BE2C (cell line): Measurements from ENCODE around the gene KCNC4.

Experiments
- DNase-seq: peaks from one replicate; pipeline ENCODE4 v3.0.0-alpha.2; 2020
- H3K27me3 ChIP-seq: fragments of 250-450 bp; sonication (Bioruptor Pico); 2 replicates; pipeline ENCODE4 v1.5.1; 2020; ENCODE audit warnings: mild to moderate bottlenecking
- H3K36me3 ChIP-seq: fragments of 250-450 bp; sonication (Bioruptor Pico); 2 replicates; pipeline ENCODE4 v1.5.1; 2020; ENCODE audit warnings: mild to moderate bottlenecking
- H3K4me1 ChIP-seq: fragments of 250-450 bp; sonication (Bioruptor Pico); 2 replicates; pipeline ENCODE4 v1.5.1; 2020
- H3K4me3 ChIP-seq: 2 replicates; pipeline ENCODE4 v1.5.1; 2011; ENCODE audit warnings: low read depth, low read length
- H3K9me3 ChIP-seq: fragments of 250-450 bp; sonication (Bioruptor Pico); 2 replicates; pipeline ENCODE4 v1.5.1; 2020
- TF ChIP-seq, protein P1 (sequence below): IDR thresholded peaks from 2 replicates; pipeline ENCODE4 v1.5.1; 2012; ENCODE audit warnings: mild to moderate bottlenecking, low read depth, low read length

KCNC4 gene

DNA sequence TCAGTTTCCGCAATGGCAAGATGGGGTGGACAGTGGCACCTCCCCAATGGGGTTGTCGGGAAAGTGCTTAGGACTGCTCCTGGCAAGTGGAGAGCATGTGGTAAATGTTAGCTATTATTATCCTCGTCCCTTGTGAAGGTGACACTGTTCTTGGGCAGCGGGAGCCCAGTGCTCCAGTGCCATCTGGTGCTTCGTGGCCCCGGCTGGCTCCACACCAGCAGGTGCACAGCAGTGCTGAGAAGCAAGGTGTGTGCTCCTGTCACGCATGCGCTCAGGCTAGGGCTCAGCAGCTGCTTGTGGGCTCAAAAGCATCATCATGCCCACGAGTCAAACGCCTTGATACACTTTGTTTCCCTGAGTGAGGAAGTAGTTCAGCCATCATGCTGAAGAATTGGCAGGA lies 24.9 kb upstream of the KCNC4 start:
- DNase-seq: no peak
- TF ChIP-seq, protein P1, sequence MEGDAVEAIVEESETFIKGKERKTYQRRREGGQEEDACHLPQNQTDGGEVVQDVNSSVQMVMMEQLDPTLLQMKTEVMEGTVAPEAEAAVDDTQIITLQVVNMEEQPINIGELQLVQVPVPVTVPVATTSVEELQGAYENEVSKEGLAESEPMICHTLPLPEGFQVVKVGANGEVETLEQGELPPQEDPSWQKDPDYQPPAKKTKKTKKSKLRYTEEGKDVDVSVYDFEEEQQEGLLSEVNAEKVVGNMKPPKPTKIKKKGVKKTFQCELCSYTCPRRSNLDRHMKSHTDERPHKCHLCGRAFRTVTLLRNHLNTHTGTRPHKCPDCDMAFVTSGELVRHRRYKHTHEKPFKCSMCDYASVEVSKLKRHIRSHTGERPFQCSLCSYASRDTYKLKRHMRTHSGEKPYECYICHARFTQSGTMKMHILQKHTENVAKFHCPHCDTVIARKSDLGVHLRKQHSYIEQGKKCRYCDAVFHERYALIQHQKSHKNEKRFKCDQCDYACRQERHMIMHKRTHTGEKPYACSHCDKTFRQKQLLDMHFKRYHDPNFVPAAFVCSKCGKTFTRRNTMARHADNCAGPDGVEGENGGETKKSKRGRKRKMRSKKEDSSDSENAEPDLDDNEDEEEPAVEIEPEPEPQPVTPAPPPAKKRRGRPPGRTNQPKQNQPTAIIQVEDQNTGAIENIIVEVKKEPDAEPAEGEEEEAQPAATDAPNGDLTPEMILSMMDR: no peak
- Histone ChIP-seq H3K9me3 (no peaks in the 10 kb centered on the region), H3K4me1 (peaks cover 32% of the 10 kb centered on the region), H3K4me3 (no peak overlapping the region), H3K27me3 (no peaks in the 10 kb centered on the region), H3K36me3 (no peaks in the 10 kb centered on the region)

DNA sequence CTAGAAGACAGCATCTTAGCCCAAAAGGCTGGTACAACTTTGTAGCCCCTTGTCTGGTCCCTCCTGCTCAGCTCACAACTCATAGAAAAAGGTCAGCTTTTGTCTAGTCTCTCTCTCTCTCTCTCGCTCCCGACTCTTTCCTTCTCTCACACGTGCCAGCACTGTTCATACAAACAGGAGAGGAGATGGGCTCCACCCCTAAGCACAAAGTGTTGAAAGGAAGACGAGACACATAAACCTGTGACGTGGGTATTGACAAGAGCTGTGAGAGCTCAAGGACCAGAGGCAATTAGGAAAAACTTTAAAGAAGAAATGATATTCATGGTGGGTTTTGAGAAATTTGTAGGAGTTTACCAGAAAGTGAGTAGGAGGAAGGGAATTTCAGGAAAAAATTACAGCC lies 23.6 kb upstream of the KCNC4 start:
- no peak for DNase-seq
- Histone ChIP-seq H3K27me3 (no peaks in the 10 kb centered on the region), H3K36me3 (no peaks in the 10 kb centered on the region), H3K4me1 (peaks cover 36% of the 10 kb centered on the region), H3K9me3 (no peaks in the 10 kb centered on the region), H3K4me3 (no peak overlapping the region)
- TF ChIP-seq, protein P1: no peak

DNA sequence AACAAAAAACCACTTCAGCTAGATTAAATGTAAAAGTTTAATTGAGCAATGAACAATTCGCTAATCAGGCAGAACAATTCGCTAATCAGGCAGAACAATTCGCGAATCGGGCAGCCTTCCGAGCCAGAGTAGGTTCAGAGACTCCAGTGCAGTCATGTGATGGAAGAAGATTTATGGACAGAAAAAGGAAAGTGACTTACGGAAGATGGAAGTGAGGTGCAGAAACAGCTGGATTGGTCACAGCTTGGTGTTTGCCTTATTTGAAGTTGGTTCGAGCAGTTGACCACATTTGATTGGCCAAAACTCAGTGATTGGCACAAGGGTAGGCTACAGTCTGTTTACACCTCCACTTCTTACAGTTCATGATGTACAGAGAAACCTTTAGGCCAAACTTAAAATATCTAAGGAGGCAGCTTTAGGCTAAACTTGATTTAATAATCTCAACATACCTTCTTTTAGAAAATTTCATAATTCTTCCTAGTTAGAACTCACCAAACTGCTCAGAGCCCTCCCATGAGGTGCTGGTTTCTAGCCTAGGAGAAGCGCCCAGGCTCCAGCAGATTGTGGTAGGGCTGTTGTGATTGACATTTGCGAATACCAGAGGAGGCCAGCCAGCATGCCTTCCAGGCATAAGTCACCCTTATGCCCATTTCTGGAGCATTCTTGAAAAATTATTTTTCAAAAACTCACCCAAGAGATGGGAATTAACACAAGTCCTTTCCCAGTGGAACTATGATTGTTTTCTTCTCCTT lies 22.8 kb upstream of the KCNC4 start:
- Histone ChIP-seq H3K4me1 (peaks cover 36% of the 10 kb centered on the region), H3K36me3 (no peaks in the 10 kb centered on the region), H3K4me3 (no peak overlapping the region), H3K27me3 (no peaks in the 10 kb centered on the region), H3K9me3 (no peaks in the 10 kb centered on the region)
- peak; percentile 72 for DNase-seq
- TF ChIP-seq, protein P1: no peak

DNA sequence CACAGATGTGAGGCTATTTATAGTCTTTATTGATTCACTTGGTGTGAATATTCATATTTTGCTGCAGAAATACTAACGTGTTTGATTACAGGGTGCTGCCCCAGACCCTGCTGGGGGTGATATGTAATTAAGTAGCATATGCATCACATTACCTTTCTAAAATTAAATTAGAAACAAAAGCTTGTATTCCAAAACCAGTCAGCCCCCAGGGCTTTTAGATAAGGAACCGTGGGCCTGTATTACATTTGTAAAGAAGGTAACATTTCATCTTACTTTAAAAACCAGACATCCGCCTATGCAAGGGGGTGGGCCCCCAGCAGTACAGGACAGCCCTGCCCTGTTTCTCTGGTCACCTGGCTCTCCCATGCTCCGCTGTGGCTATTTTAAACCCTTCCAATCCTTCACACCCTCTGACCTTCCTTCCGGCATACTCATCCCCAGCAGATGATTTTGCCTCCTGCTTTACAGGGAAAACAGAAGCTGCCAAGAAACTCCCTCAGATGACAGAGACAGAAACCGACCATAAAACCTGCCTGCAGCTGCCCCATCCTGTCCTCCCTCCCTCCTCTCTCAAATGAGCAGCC lies 22.0 kb upstream of the KCNC4 start:
- peak overlapping the region; percentile 40 for H3K4me3 ChIP-seq
- no peaks in the 10 kb centered on the region for H3K9me3 ChIP-seq
- TF ChIP-seq, protein P1: no peak
- peak; percentile 90 for DNase-seq
- peaks cover 36% of the 10 kb centered on the region for H3K4me1 ChIP-seq
- H3K27me3 ChIP-seq: no peaks in the 10 kb centered on the region
- H3K36me3 ChIP-seq: no peaks in the 10 kb centered on the region

DNA sequence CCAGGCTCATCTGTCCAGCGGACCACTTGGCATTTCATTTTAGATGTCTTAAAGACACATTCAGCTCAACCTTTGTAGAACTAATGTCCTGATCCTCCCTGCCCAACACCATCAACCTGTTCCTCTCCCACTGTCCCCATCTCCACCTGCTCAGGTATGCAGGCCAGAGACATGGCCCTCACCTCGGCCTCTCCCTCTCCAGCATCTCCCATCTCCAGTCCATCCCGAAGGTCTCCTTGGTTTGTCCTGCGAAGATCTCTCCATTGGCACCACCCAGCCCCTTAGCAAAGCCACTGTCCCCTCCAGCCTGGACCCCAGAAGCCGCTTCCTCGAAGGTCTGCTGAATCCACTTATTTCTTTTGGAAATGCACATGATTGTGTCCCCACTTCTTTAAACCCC lies 20.9 kb upstream of the KCNC4 start:
- Histone ChIP-seq H3K9me3 (no peaks in the 10 kb centered on the region), H3K4me1 (peaks cover 36% of the 10 kb centered on the region), H3K36me3 (no peaks in the 10 kb centered on the region), H3K4me3 (peak overlapping the region; percentile 40), H3K27me3 (no peaks in the 10 kb centered on the region)
- no peak for DNase-seq
- TF ChIP-seq, protein P1: no peak

DNA sequence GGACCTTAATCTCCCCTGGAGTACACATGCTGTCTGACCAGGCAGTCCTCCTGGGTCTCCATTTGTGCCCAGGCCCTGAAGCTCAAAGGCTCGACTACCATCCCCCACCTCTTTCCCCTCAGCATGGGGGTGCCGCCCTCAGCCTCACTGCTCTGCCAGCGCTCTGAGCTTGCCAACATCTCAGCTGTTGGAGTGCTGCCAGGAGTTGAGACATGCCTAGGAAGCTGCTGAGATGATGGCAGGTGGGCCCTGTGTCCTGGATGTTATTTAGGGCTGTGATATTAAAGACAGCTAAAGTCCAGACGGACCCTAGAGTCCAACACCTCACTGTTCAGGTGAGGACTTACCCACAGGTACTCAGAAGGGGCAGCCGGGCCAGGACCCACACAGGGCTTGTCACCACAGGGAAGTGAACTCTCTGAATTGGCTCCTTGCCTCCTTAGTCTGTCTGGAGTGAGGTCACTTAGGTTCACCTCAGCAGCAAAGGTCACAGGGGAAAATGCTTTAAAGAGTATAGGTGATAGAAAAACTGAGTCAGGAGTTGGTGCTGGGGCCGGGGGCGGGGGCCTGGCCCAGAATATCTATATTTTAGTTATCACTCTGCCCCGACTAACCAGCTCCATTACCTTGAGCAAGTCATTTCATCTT lies 19.7 kb upstream of the KCNC4 start:
- Histone ChIP-seq H3K27me3 (no peaks in the 10 kb centered on the region), H3K9me3 (no peaks in the 10 kb centered on the region), H3K4me3 (no peak overlapping the region), H3K36me3 (no peaks in the 10 kb centered on the region), H3K4me1 (peaks cover 36% of the 10 kb centered on the region)
- TF ChIP-seq, protein P1: no peak
- DNase-seq: peak; percentile 52
